K562 (cell line): ENCODE results near the gene PTRHD1. TPM values are rescaled to one million over a fixed set of nuclear protein-coding genes. Genes with fewer than 3 reads are reported as not detected.

Experiments used
- ATAC-seq: fragments of 200-7000 bp; cut with Tn5 transposase; 3 replicates; pipeline ENCODE4 v1.9.1; 2020; ENCODE audit warnings: moderate library complexity
- BruUV-seq: library from RNA; stranded (reverse); fragments of 400-500 nt; replicated peaks from 2 replicates; lab custom pipeline; 2021; lab: Mats Ljungman, UMichigan
- CTCF ChIA-PET: fragments of 300-600 bp; formaldehyde crosslinking; extraction: SDS; loops from one replicate; lab custom pipeline; 2021; ENCODE audit warnings: low intra/inter-chr PET ratio; lab: Yijun Ruan, JAX
- POLR2A ChIA-PET: fragments of 300-600, 350-650 bp; sonication (Branson Sonifier 250); formaldehyde crosslinking; extraction: SDS; loops from one replicate; lab custom pipeline; 2021; ENCODE audit warnings: antibody characterized with exemption, inconsistent platforms; lab: Yijun Ruan, JAX
- DNase-seq, 4 experiments: peaks; one replicate each; pipeline versions ENCODE4 v3.0.0 to v3.0.0-alpha.2; 2011 to 2018; ENCODE audit warnings: low spot score in 3 of 4, mixed read lengths in 3 of 4; ENCODE audit errors: extremely low read depth in 1 of 4
- FAIRE-seq: peaks from 2 replicates; lab custom pipeline; 2011; peaks lifted over from hg19 to GRCh38; lab: Jason Lieb, UNC
- H2AFZ ChIP-seq: 2 replicates; pipeline ENCODE4 v1.6.0; 2011; ENCODE audit warnings: low read depth, low read length, control low read depth, inconsistent platforms
- H3K27ac ChIP-seq: fragments of 200-600 bp; 3 replicates; pipeline ENCODE4 v1.8.0; 2011; ENCODE audit warnings: low read depth, mild to moderate bottlenecking, control low read depth, inconsistent platforms, low read length, moderate library complexity, mixed read lengths; ENCODE audit errors: extremely low read depth
- H3K27me3 ChIP-seq, 2 experiments: fragments of 300-600 bp in 1 of 2; 2 replicates in 1 of 2; 3 replicates in 1 of 2; pipeline versions ENCODE4 v1.6.0 to v1.8.0; 2011; ENCODE audit warnings: inconsistent platforms in 2 of 2, low read length in 2 of 2, mild to moderate bottlenecking in 1 of 2, mixed read lengths in 1 of 2, moderate library complexity in 1 of 2; ENCODE audit not compliant: control insufficient read depth in 2 of 2, insufficient read depth in 2 of 2
- H3K36me3 ChIP-seq: fragments of 300-600 bp; 3 replicates; pipeline ENCODE4 v1.8.0; 2011; ENCODE audit warnings: mild to moderate bottlenecking, low read length, inconsistent platforms; ENCODE audit not compliant: control insufficient read depth, insufficient read depth
- H3K4me1 ChIP-seq, 2 experiments: fragments of 200-600 bp in 1 of 2; replicated peaks in 1 of 2; 2 replicates in 1 of 2; 3 replicates in 1 of 2; pipeline versions ENCODE4 v1.5.1 to v1.8.0; 2011; ENCODE audit warnings: inconsistent platforms in 2 of 2, low read length in 2 of 2, mild to moderate bottlenecking in 1 of 2, mixed read lengths in 1 of 2, moderate library complexity in 1 of 2; ENCODE audit not compliant: control insufficient read depth in 2 of 2, insufficient read depth in 2 of 2
- H3K4me2 ChIP-seq: 2 replicates; pipeline ENCODE4 v1.6.1; 2011; ENCODE audit warnings: low read length, control low read depth, inconsistent platforms, mixed read lengths; ENCODE audit not compliant: insufficient read depth
- H3K4me3 ChIP-seq: fragments of 200-600 bp; sonication (generic), shearing (Covaris generic); 2 replicates; pipeline ENCODE4 v1.5.1; 2016; ENCODE audit warnings: control low read depth, inconsistent platforms
- H3K79me2 ChIP-seq: fragments of 200-600 bp; 3 replicates; pipeline ENCODE4 v1.8.0; 2011; ENCODE audit warnings: low read length, inconsistent platforms; ENCODE audit not compliant: control insufficient read depth, insufficient read depth
- H3K9ac ChIP-seq, 2 experiments: 2 replicates each; pipeline versions ENCODE4 v1.6.0 to v1.6.1; 2011; ENCODE audit warnings: low read depth in 2 of 2, low read length in 2 of 2, control low read depth in 1 of 2, inconsistent platforms in 1 of 2, mild to moderate bottlenecking in 1 of 2, mixed read lengths in 1 of 2; ENCODE audit not compliant: insufficient read depth in 1 of 2
- H3K9me1 ChIP-seq: one replicate; pipeline ENCODE4 v1.6.0; 2011; ENCODE audit warnings: inconsistent platforms, mild to moderate bottlenecking, low read length, moderate library complexity; ENCODE audit not compliant: control insufficient read depth, insufficient read depth
- H3K9me3 ChIP-seq: replicated peaks from 2 replicates; pipeline ENCODE4 v1.5.1; 2011; ENCODE audit warnings: low read depth, low read length, inconsistent platforms; ENCODE audit not compliant: control insufficient read depth, insufficient read depth
- H4K20me1 ChIP-seq: replicated peaks from 2 replicates; pipeline ENCODE4 v1.6.1; 2011; ENCODE audit warnings: low read length, inconsistent platforms, mixed read lengths; ENCODE audit not compliant: control insufficient read depth, insufficient read depth
- ADNP ChIP-seq: fragments of 200-800 bp; sonication (Bioruptor generic); IDR thresholded peaks from 2 replicates; pipeline ENCODE4 v1.6.1; 2016; ENCODE audit warnings: missing genetic modification characterization, missing compliant biosample characterization
- DIDO1 ChIP-seq: fragments of 450-650 bp; IDR thresholded peaks from 2 replicates; pipeline ENCODE4 v1.6.1; 2016; ENCODE audit warnings: low read depth, missing biosample characterization, missing genetic modification characterization
- HNRNPUL1 ChIP-seq: fragments of 200-400 bp; formaldehyde crosslinking; IDR thresholded peaks from 2 replicates; pipeline ENCODE4 v1.6.1; 2017; ENCODE audit warnings: low read length
- NEUROD1 ChIP-seq: fragments of 150-350 bp; IDR thresholded peaks from 2 replicates; pipeline ENCODE4 v1.6.1; 2014; ENCODE audit warnings: borderline replicate concordance, low read length, low read depth; ENCODE audit not compliant: partially characterized antibody
- NR4A1 ChIP-seq, 2 experiments: fragments of 250-450 bp in 1 of 2; fragments of 450-650 bp in 1 of 2; sonication (Bioruptor Pico) in 1 of 2; IDR thresholded peaks; 2 replicates each; pipeline versions ENCODE4 v1.4.0 to v1.6.1; 2016 to 2020; ENCODE audit warnings: mild to moderate bottlenecking in 2 of 2, missing compliant biosample characterization in 1 of 2, missing genetic modification characterization in 1 of 2, moderate library complexity in 1 of 2
- SNRNP70 ChIP-seq: fragments of 200-400 bp; formaldehyde crosslinking; optimal IDR thresholded peaks from 2 replicates; pipeline ENCODE3; 2017; ENCODE audit warnings: low read depth, low read length
- TAF9B ChIP-seq: fragments of 450-650 bp; IDR thresholded peaks from 2 replicates; pipeline ENCODE4 v1.6.1; 2018; ENCODE audit warnings: mild to moderate bottlenecking; ENCODE audit not compliant: partially characterized antibody
- WGBS: fragments of 100-300 bp; shearing (Covaris generic); methylation state at CpG from one replicate; pipeline ENCODE4 v1.1.6; 2016; ENCODE audit warnings: low coverage, mixed read lengths; ENCODE audit not compliant: insufficient coverage; ENCODE audit errors: missing lambda C conversion rate; 5-methylcytosine and 5-hydroxymethylcytosine counted together
- in situ Hi-C: fragments of 300-500 bp; cut with MboI; formaldehyde crosslinking; loops from 4 replicates; pipeline ENCODE4 v1.15.0; 2018; ENCODE audit warnings: inconsistent platforms, mixed read lengths
- intact Hi-C: fragments of 100-400 bp; cut with micrococcal nuclease; formaldehyde crosslinking; loops from 2 replicates; pipeline ENCODE4 v1.14.2; 2022
- polyA plus RNA-seq, 8 experiments: library from polyadenylated mRNA; depleted of rRNA in 4 of 8; stranded (reverse) in 5 of 8; unstranded in 3 of 8; fragments of >200 nt; fragmentation: Nextera tagmentation in 2 of 8; fragmentation: Illumina TruSeq in 1 of 8; extraction: Ambion mirVana in 2 of 8; extraction: Trizol in 1 of 8; gene quantifications; 2 replicates each; pipeline versions ENCODE4 v1.2.1 to v1.2.3, GENCODE V29; 2011 to 2014; ENCODE audit warnings: inconsistent platforms in 1 of 8, missing spikeins in 1 of 8
- total RNA-seq, 7 experiments: library from RNA; depleted of rRNA in 6 of 7; stranded (reverse); fragments of >200 nt in 6 of 7; fragmentation: Illumina TruSeq in 2 of 7; extraction: Trizol in 2 of 7; gene quantifications; 2 replicates each; pipeline versions ENCODE4 v1.2.1 to v1.2.3, GENCODE V29; 2011 to 2021; ENCODE audit warnings: low replicate concordance in 1 of 7
- TF ChIP-seq, protein P1 (sequence below): sonication (generic); IDR thresholded peaks from 2 replicates; pipeline ENCODE4 v1.6.1; 2016

PTRHD1 gene
- total and polyA plus RNA-seq, 9 of the 15 experiments (the other 6 are each of a cell fraction or from before 2014, with no cell fraction given) = 15.8 to 83.2 (median 46.6) TPM

DNA sequence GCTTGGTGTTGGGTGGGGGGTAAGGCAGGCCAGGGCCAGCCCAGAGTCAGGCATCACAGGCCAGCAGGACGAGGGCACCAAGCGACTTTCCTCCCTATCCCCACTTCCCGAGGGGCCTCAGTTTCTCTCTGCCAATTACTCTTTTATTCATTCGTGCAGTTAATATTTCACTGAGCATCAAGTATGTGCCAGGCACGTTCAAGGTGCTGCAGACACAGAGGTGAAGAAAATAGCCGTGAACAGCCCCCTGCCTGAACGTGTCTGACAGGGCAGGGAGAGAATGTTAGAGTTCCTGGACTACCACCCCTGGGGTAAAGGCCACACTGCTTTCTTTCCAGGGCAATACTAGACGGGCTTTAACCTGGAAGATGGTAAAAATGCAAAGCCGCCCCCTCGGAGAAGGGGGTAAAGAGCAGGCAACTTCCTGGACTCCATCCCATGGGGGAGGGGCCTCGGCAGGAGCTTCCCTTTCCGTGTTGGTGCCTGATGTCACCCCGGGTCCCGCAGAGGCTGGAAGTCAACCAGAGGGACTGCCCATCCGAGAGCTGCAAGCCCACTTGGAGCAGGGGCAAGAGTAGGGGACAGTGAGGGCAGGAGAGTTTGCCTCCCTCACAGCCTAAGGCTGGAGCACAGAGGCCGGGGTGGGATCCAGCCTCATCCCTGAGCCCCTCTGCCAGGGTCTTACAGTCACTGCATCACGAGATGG, 47.1 kb upstream of the PTRHD1 start (continued):
- TF ChIP-seq TAF9B (no peak), ADNP (tag) (no peak)

DNA sequence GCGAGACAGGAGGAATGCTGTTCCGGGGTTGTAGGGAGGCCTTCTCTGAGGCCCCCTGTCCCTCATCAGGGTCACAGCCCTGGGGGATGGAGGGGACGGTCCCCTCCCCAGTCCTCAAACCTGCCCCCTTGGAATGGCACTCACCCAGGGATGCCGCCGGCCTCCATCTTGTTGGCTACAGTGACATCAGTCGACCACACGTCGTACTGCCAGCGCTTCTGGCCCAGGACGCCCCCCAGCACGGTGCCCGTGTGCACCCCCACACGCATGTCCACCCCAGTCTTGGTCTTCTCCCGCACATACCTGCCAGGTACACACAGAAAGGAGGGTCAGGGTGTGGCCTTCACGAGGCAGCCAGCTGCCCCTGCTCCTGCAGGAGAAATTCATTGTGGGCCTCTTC, 46.5 kb upstream of the PTRHD1 start:
- WGBS = 94% methylated on average over 7 of the region's 15 CpGs
- FAIRE-seq = no peak
- in situ Hi-C loops = loop anchor here (5.0 kb wide), 1 partner anchor 432 kb away; no protein-coding TSS in a partner anchor
- H3K27me3 ChIP-seq = no peaks in the 10 kb centered on the region
- no peak for DNase-seq
- H3K9me1 ChIP-seq = no peaks in the 10 kb centered on the region
- TF ChIP-seq NR4A1 (CRISPR knock-in tag; IDR thresholded peaks at IDR 0.05) = no peak
- TF ChIP-seq NR4A1 (tag; IDR thresholded peaks at IDR 0.05) = no peak
- TF ChIP-seq SNRNP70 = no peak
- TF ChIP-seq DIDO1 = no peak
- TF ChIP-seq NEUROD1 = no peak
- no peak for TF ChIP-seq HNRNPUL1
- TF ChIP-seq, protein P1, sequence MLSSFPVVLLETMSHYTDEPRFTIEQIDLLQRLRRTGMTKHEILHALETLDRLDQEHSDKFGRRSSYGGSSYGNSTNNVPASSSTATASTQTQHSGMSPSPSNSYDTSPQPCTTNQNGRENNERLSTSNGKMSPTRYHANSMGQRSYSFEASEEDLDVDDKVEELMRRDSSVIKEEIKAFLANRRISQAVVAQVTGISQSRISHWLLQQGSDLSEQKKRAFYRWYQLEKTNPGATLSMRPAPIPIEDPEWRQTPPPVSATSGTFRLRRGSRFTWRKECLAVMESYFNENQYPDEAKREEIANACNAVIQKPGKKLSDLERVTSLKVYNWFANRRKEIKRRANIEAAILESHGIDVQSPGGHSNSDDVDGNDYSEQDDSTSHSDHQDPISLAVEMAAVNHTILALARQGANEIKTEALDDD = no peak
- TF ChIP-seq, all 486 proteins: peak for 0
- H3K36me3 ChIP-seq = peaks cover 67% of the 10 kb centered on the region; the same call in 2 of the 3 replicates
- intact Hi-C loops = no loop called here
- H3K4me2 ChIP-seq = no peak overlapping the region
- H3K4me1 ChIP-seq = peaks cover 0 to 6% of the 10 kb centered on the region in 2 experiments; a peak in 2 of 5 replicates
- no peaks in the 10 kb centered on the region for H3K79me2 ChIP-seq
- no peaks in the 10 kb centered on the region for H4K20me1 ChIP-seq
- POLR2A ChIA-PET = interaction anchor here (0.6 kb wide), 1 partner anchor 210 kb away, joined by 3 read pairs; no protein-coding TSS in a partner anchor
- BruUV-seq = no TSS peak
- no peak overlapping the region for H2AFZ ChIP-seq
- H3K9me3 ChIP-seq = no peaks in the 10 kb centered on the region
- no peak overlapping the region for H3K4me3 ChIP-seq
- H3K9ac ChIP-seq = no peak overlapping the region; a peak in 1 of 4 replicates
- ATAC-seq = no peak
- no peak overlapping the region for H3K27ac ChIP-seq
- CTCF ChIA-PET = no interaction called here
